Endothelial cell of umbilical vein (primary cell): ENCODE data around the gene SH3TC2.

Source experiments
- CTCF ChIP-seq, 2 donors: IDR thresholded peaks; 1 replicate in 1 of 2; 2 replicates in 1 of 2; pipeline ENCODE4 v1.5.1; 2011; ENCODE audit warnings: low read length in 2 of 2, mild to moderate bottlenecking in 2 of 2, moderate library complexity in 2 of 2, control low read depth in 1 of 2, inconsistent platforms in 1 of 2, low read depth in 1 of 2; ENCODE audit not compliant: insufficient read depth in 1 of 2; ENCODE audit errors: extremely low read depth in 1 of 2
- EZH2 ChIP-seq: IDR thresholded peaks from 2 replicates; pipeline ENCODE4 v1.6.1; 2012; ENCODE audit warnings: borderline replicate concordance, low read depth, mild to moderate bottlenecking, moderate library complexity, low read length, inconsistent platforms; ENCODE audit not compliant: severe bottlenecking
- GATA2 ChIP-seq: IDR thresholded peaks from 2 replicates; pipeline ENCODE4 v1.7.0; 2011; ENCODE audit warnings: low read depth, mild to moderate bottlenecking, moderate library complexity, mixed read lengths, low read length; ENCODE audit not compliant: insufficient read length, insufficient read depth
- POLR2A ChIP-seq: IDR thresholded peaks from 2 replicates; pipeline ENCODE4 v1.6.1; 2012; ENCODE audit warnings: low read depth, mild to moderate bottlenecking, control low read depth, low read length
- POLR2AphosphoS5 ChIP-seq: IDR thresholded peaks from 2 replicates; pipeline ENCODE4 v1.6.1; 2012; ENCODE audit warnings: low read depth, mild to moderate bottlenecking, control low read depth, low read length, moderate library complexity; ENCODE audit not compliant: insufficient read depth

GRCh38 chr5:149053072-149053695, 9.7 kb downstream of the SH3TC2 start:
- no peak for TF ChIP-seq CTCF (IDR thresholded peaks at IDR 0.05; ENCODE audit: extremely low read depth in 1 of 2, insufficient read depth in 1 of 2, low read depth in 1 of 2, low read length in 2 of 2)
- TF ChIP-seq POLR2A, result no peak
- TF ChIP-seq POLR2AphosphoS5, result no peak
- TF ChIP-seq EZH2, result no peak
- TF ChIP-seq GATA2, result no peak
